Measurements from ENCODE around the gene ANKRD9. TPM values are rescaled to one million over a fixed set of nuclear protein-coding genes. Genes with fewer than 3 reads are reported as not detected.

ANKRD9 gene
- total RNA-seq, 1 donor from 2014 or later = 158 TPM

- intact Hi-C loops (cut with micrococcal nuclease) = no loop called here
- H3K4me1 ChIP-seq = peaks cover 81% of the 10 kb centered on the region
- H3K27ac ChIP-seq (replicated peaks) = peak overlapping the region; percentile 94
- no peak for TF ChIP-seq CTCF (IDR thresholded peaks at IDR 0.05; ENCODE audit: borderline replicate concordance)
- H3K36me3 ChIP-seq = peaks cover 22% of the 10 kb centered on the region
- DNase-seq = no peak
- no peaks in the 10 kb centered on the region for H3K9me3 ChIP-seq (replicated peaks)
- H3K4me3 ChIP-seq = peak overlapping the region; percentile 42
- no peaks in the 10 kb centered on the region for H3K27me3 ChIP-seq (ENCODE audit: low read depth)
These were observed 2.3 kb downstream of the ANKRD9 start for GRCh38 chr14:102507081-102507856.

- no peaks in the 10 kb centered on the region for H3K27me3 ChIP-seq (ENCODE audit: low read depth)
- no peak for DNase-seq
- no peaks in the 10 kb centered on the region for H3K9me3 ChIP-seq (replicated peaks)
- peak overlapping the region; percentile 42 for H3K4me3 ChIP-seq
- H3K27ac ChIP-seq (replicated peaks) = peak overlapping the region; percentile 94
- TF ChIP-seq CTCF (IDR thresholded peaks at IDR 0.05; ENCODE audit: borderline replicate concordance) = no peak
- peaks cover 81% of the 10 kb centered on the region for H3K4me1 ChIP-seq
- intact Hi-C loops (cut with micrococcal nuclease) = no loop called here
- peaks cover 22% of the 10 kb centered on the region for H3K36me3 ChIP-seq
These were observed 3.0 kb downstream of the ANKRD9 start for GRCh38 chr14:102506626-102506925.

GRCh38 chr14:102505775-102506625 lies 3.6 kb downstream of the ANKRD9 start:
- H3K4me3 ChIP-seq = peak overlapping the region; percentile 42
- no peaks in the 10 kb centered on the region for H3K27me3 ChIP-seq (ENCODE audit: low read depth)
- intact Hi-C loops (cut with micrococcal nuclease) = no loop called here
- DNase-seq = no peak
- H3K9me3 ChIP-seq (replicated peaks) = no peaks in the 10 kb centered on the region
- TF ChIP-seq CTCF (IDR thresholded peaks at IDR 0.05; ENCODE audit: borderline replicate concordance) = no peak
- H3K36me3 ChIP-seq = peaks cover 22% of the 10 kb centered on the region
- peak overlapping the region; percentile 94 for H3K27ac ChIP-seq (replicated peaks)
- peaks cover 83% of the 10 kb centered on the region for H3K4me1 ChIP-seq

- no peak for TF ChIP-seq CTCF (IDR thresholded peaks at IDR 0.05; ENCODE audit: borderline replicate concordance)
- intact Hi-C loops (cut with micrococcal nuclease) = no loop called here
- no peaks in the 10 kb centered on the region for H3K9me3 ChIP-seq (replicated peaks)
- no peaks in the 10 kb centered on the region for H3K27me3 ChIP-seq (ENCODE audit: low read depth)
- H3K4me3 ChIP-seq = no peak overlapping the region
- H3K4me1 ChIP-seq = peaks cover 83% of the 10 kb centered on the region
- peaks cover 22% of the 10 kb centered on the region for H3K36me3 ChIP-seq
- DNase-seq = no peak
- peak overlapping the region; percentile 94 for H3K27ac ChIP-seq (replicated peaks)
These were observed 4.5 kb downstream of the ANKRD9 start for GRCh38 chr14:102505000-102505619.

GRCh38 chr14:102504328-102504999 lies 5.1 kb downstream of the ANKRD9 start:
- Histone ChIP-seq H3K27me3 (ENCODE audit: low read depth) (no peaks in the 10 kb centered on the region), H3K27ac (replicated peaks) (peak overlapping the region; percentile 94), H3K4me1 (peaks cover 87% of the 10 kb centered on the region), H3K4me3 (no peak overlapping the region), H3K9me3 (replicated peaks) (no peaks in the 10 kb centered on the region), H3K36me3 (peaks cover 22% of the 10 kb centered on the region)
- DNase-seq = no peak
- no peak for TF ChIP-seq CTCF (IDR thresholded peaks at IDR 0.05; ENCODE audit: borderline replicate concordance)
- intact Hi-C loops (cut with micrococcal nuclease) = no loop called here

Data from left ventricle myocardium inferior (tissue), 1 donor.